Muscle layer of duodenum (tissue), 2 donors: ENCODE results near the gene POLR3E.

Source experiments
- H3K27ac ChIP-seq: one replicate; pipeline ENCODE4 v1.7.0; 2013; ENCODE audit warnings: mild to moderate bottlenecking, low read length
- H3K27me3 ChIP-seq: one replicate; pipeline ENCODE4 v1.7.0; 2013; ENCODE audit warnings: low read depth, mild to moderate bottlenecking, control low read depth, low read length
- H3K36me3 ChIP-seq, 2 donors: one replicate each; pipeline ENCODE4 v1.7.0; 2013; ENCODE audit warnings: low read length in 2 of 2, control low read depth in 1 of 2, mild to moderate bottlenecking in 1 of 2; ENCODE audit not compliant: insufficient read depth in 2 of 2, control insufficient read depth in 1 of 2
- H3K4me1 ChIP-seq, 2 donors: one replicate each; pipeline ENCODE4 v1.7.0; 2013; ENCODE audit warnings: low read length in 2 of 2, mild to moderate bottlenecking in 2 of 2, control low read depth in 1 of 2, moderate library complexity in 1 of 2; ENCODE audit not compliant: insufficient read depth in 2 of 2, control insufficient read depth in 1 of 2
- H3K4me3 ChIP-seq, 2 donors: one replicate each; pipeline ENCODE4 v1.7.0; 2013; ENCODE audit warnings: low read length in 2 of 2, low read depth in 1 of 2, mild to moderate bottlenecking in 1 of 2
- H3K9me3 ChIP-seq, 2 donors: one replicate each; pipeline ENCODE4 v1.7.0; 2013; ENCODE audit warnings: low read length in 2 of 2, control low read depth in 1 of 2, mild to moderate bottlenecking in 1 of 2; ENCODE audit not compliant: control insufficient read depth in 1 of 2
- donor health status: healthy.

POLR3E gene

GRCh38 chr16:22320572-22321339, 23.5 kb downstream of the POLR3E start:
- Histone ChIP-seq H3K9me3 (no peaks in the 10 kb centered on the region), H3K4me1 (peaks cover 0 to 5% of the 10 kb centered on the region in 2 donors), H3K4me3 (no peak overlapping the region), H3K27ac (no peak overlapping the region), H3K27me3 (no peaks in the 10 kb centered on the region), H3K36me3 (peaks cover 19 to 72% of the 10 kb centered on the region in 2 donors)

GRCh38 chr16:22321340-22322001, 24.3 kb downstream of the POLR3E start:
- H3K4me3 ChIP-seq = no peak overlapping the region
- H3K4me1 ChIP-seq = peaks cover 0 to 5% of the 10 kb centered on the region in 2 donors
- no peaks in the 10 kb centered on the region for H3K9me3 ChIP-seq
- no peaks in the 10 kb centered on the region for H3K27me3 ChIP-seq
- H3K27ac ChIP-seq = no peak overlapping the region
- peaks cover 14 to 72% of the 10 kb centered on the region in 2 donors for H3K36me3 ChIP-seq

- no peaks in the 10 kb centered on the region for H3K9me3 ChIP-seq
- no peak overlapping the region for H3K4me3 ChIP-seq
- H3K27ac ChIP-seq = no peak overlapping the region
- H3K27me3 ChIP-seq = no peaks in the 10 kb centered on the region
- H3K4me1 ChIP-seq = peaks cover 0 to 5% of the 10 kb centered on the region in 2 donors
- peaks cover 20 to 72% of the 10 kb centered on the region in 2 donors for H3K36me3 ChIP-seq
These were observed 24.8 kb downstream of the POLR3E start for GRCh38 chr16:22322021-22322471.

- Histone ChIP-seq H3K27ac (no peak overlapping the region), H3K27me3 (no peaks in the 10 kb centered on the region), H3K9me3 (no peaks in the 10 kb centered on the region), H3K36me3 (peaks cover 24 to 72% of the 10 kb centered on the region in 2 donors), H3K4me3 (no peak overlapping the region), H3K4me1 (peaks cover 0 to 5% of the 10 kb centered on the region in 2 donors)
These were observed 25.5 kb downstream of the POLR3E start for GRCh38 chr16:22322741-22323140.

- no peaks in the 10 kb centered on the region for H3K27me3 ChIP-seq
- H3K4me1 ChIP-seq = peaks cover 0 to 5% of the 10 kb centered on the region in 2 donors
- H3K27ac ChIP-seq = no peak overlapping the region
- H3K9me3 ChIP-seq = no peaks in the 10 kb centered on the region
- peaks cover 28 to 74% of the 10 kb centered on the region in 2 donors for H3K36me3 ChIP-seq
- no peak overlapping the region for H3K4me3 ChIP-seq
These were observed 26.2 kb downstream of the POLR3E start for GRCh38 chr16:22323173-22323958.

GRCh38 chr16:22323959-22324786, 27.0 kb downstream of the POLR3E start:
- Histone ChIP-seq H3K36me3 (peaks cover 32 to 78% of the 10 kb centered on the region in 2 donors), H3K27ac (no peak overlapping the region), H3K9me3 (no peaks in the 10 kb centered on the region), H3K4me1 (peaks cover 0 to 5% of the 10 kb centered on the region in 2 donors), H3K4me3 (no peak overlapping the region), H3K27me3 (no peaks in the 10 kb centered on the region)

GRCh38 chr16:22324787-22325597, 27.8 kb downstream of the POLR3E start:
- Histone ChIP-seq H3K4me1 (peaks cover 0 to 5% of the 10 kb centered on the region in 2 donors), H3K27me3 (no peaks in the 10 kb centered on the region), H3K36me3 (peaks cover 33 to 78% of the 10 kb centered on the region in 2 donors), H3K4me3 (no peak overlapping the region), H3K9me3 (no peaks in the 10 kb centered on the region), H3K27ac (no peak overlapping the region)

- H3K27me3 ChIP-seq = no peaks in the 10 kb centered on the region
- peaks cover 0 to 5% of the 10 kb centered on the region in 2 donors for H3K4me1 ChIP-seq
- no peak overlapping the region for H3K4me3 ChIP-seq
- H3K36me3 ChIP-seq = peaks cover 33 to 70% of the 10 kb centered on the region in 2 donors
- H3K9me3 ChIP-seq = no peaks in the 10 kb centered on the region
- H3K27ac ChIP-seq = no peak overlapping the region
These were observed 28.6 kb downstream of the POLR3E start for GRCh38 chr16:22325598-22326368.

GRCh38 chr16:22326369-22326652, 29.1 kb downstream of the POLR3E start:
- Histone ChIP-seq H3K36me3 (peaks cover 33 to 67% of the 10 kb centered on the region in 2 donors), H3K4me1 (peaks cover 0 to 5% of the 10 kb centered on the region in 2 donors), H3K9me3 (no peaks in the 10 kb centered on the region), H3K27me3 (no peaks in the 10 kb centered on the region), H3K4me3 (no peak overlapping the region), H3K27ac (no peak overlapping the region)
